Measurements from ENCODE around the gene DYNLT1. TPM values are rescaled to one million over a fixed set of nuclear protein-coding genes. Genes with fewer than 3 reads are reported as not detected.

Gene DYNLT1
- total and polyA plus RNA-seq, 2 of the 4 experiments (the other 2 are of a cell fraction) = 235 to 349 TPM

- Histone ChIP-seq H3K4me2 (ENCODE audit: low read depth, low read length) (no peak overlapping the region; the same call in 1 of the 2 replicates), H2BK15ac (ENCODE audit: low read depth, low read length) (no peak overlapping the region), H3K36me3 (ENCODE audit: control insufficient read depth, insufficient read depth, low read length) (no peaks in the 10 kb centered on the region), H3K27me3 (ENCODE audit: control insufficient read depth, insufficient read depth, low read length) (no peaks in the 10 kb centered on the region), H3K4me1 (ENCODE audit: control insufficient read depth, insufficient read depth, low read length) (peaks cover 8% of the 10 kb centered on the region; the same call in 1 of the 2 replicates), H3K79me1 (ENCODE audit: low read depth in 1 of 2, low read length in 2 of 2) (no peaks in the 10 kb centered on the region), H3K18ac (ENCODE audit: low read depth, low read length) (no peak overlapping the region; the same call in 1 of the 2 replicates), H4K20me1 (ENCODE audit: insufficient read depth, low read length) (no peaks in the 10 kb centered on the region), H3K9ac (ENCODE audit: low read depth, low read length) (no peak overlapping the region), H4K91ac (ENCODE audit: insufficient read depth, low read depth, low read length) (no peak overlapping the region), H3K4ac (ENCODE audit: low read depth, low read length) (no peak overlapping the region), H2BK5ac (ENCODE audit: low read depth, low read length, poor library complexity, severe bottlenecking) (no peak overlapping the region), H2AK5ac (ENCODE audit: low read depth, low read length) (no peak overlapping the region), H3K9me1 (ENCODE audit: insufficient read depth, low read length) (no peaks in the 10 kb centered on the region), H3K14ac (replicated peaks; ENCODE audit: low read depth, low read length) (no peak overlapping the region), H3K9me3 (ENCODE audit: control insufficient read depth, insufficient read depth, low read length) (no peaks in the 10 kb centered on the region), H2BK120ac (ENCODE audit: low read depth, low read length) (no peak overlapping the region), H3K4me3 (ENCODE audit: insufficient read depth, low read depth, low read length) (no peak overlapping the region), H2BK20ac (ENCODE audit: low read depth, low read length) (no peak overlapping the region), H2AK9ac (replicated peaks; ENCODE audit: low read depth, low read length, poor library complexity) (no peak overlapping the region), H3K23ac (ENCODE audit: low read depth, low read length) (no peak overlapping the region), H3K56ac (ENCODE audit: extremely low read depth, insufficient read depth, low read length) (no peak overlapping the region), H2AFZ (replicated peaks; ENCODE audit: low read length, poor library complexity) (no peak overlapping the region), H3K27ac (ENCODE audit: insufficient read depth, low read length) (peak overlapping the region; percentile 20; the same call in 1 of the 2 replicates), H4K8ac (ENCODE audit: low read depth in 2 of 2, low read length in 2 of 2) (peak overlapping the region in 1 of 2 experiments; percentile 3; a peak in 1 of 4 replicates), H4K5ac (ENCODE audit: low read depth, low read length) (no peak overlapping the region)
- ChIA-PET POLR2A (ENCODE audit: unreplicated experiment) (no interaction called here), CTCF (interaction anchor here (0.9 kb wide), 1 partner anchor 16 kb away, joined by 3 read pairs; no protein-coding TSS in a partner anchor)
- DNase-seq = no peak
- dilution Hi-C loops (cut with HindIII; ENCODE audit: low sequenced_read_pairs, unreplicated experiment) = no loop called here
- in situ Hi-C loops (cut with MboI; ENCODE audit: low sequenced_read_pairs) = no loop called here
- ATAC-seq (ENCODE audit: low read depth) = no peak
- BruUV-seq (replicated peaks) = no TSS peak
- intact Hi-C loops (cut with micrococcal nuclease) = no loop called here
- TF ChIP-seq BHLHE40 (IDR thresholded peaks at IDR 0.05; ENCODE audit: low read depth, low read length) (no peak), CHD1 (IDR thresholded peaks at IDR 0.05; ENCODE audit: low read depth, low read length) (no peak), RFX5 (IDR thresholded peaks at IDR 0.05; ENCODE audit: low read depth, low read length) (no peak), ELK1 (IDR thresholded peaks at IDR 0.05; ENCODE audit: borderline replicate concordance, low read depth, low read length) (no peak), FOS (IDR thresholded peaks at IDR 0.05; ENCODE audit: low read depth, low read length) (no peak), MAZ (IDR thresholded peaks at IDR 0.05; ENCODE audit: borderline replicate concordance, low read depth, low read length) (no peak), RAD21 (IDR thresholded peaks at IDR 0.05; ENCODE audit: low read length) (no peak), USF2 (IDR thresholded peaks at IDR 0.05; ENCODE audit: low read depth, low read length) (no peak), RCOR1 (IDR thresholded peaks at IDR 0.05; ENCODE audit: insufficient replicate concordance, low read length) (no peak), POLR2A (IDR thresholded peaks at IDR 0.05; ENCODE audit: low read depth, low read length) (no peak), NFE2L2 (IDR thresholded peaks at IDR 0.05; ENCODE audit: low read depth, low read length) (no peak), MAFK (IDR thresholded peaks at IDR 0.05; ENCODE audit: low read depth, low read length) (no peak), SMC3 (IDR thresholded peaks at IDR 0.05; ENCODE audit: low read depth, low read length) (no peak), CEBPB (IDR thresholded peaks at IDR 0.05; ENCODE audit: low read depth, low read length) (no peak), MXI1 (IDR thresholded peaks at IDR 0.05; ENCODE audit: borderline replicate concordance, low read depth, low read length) (no peak)
- 93% methylated on average over 3 of the region's 8 CpGs; no CpG with 5 or more reads in 1 of the 2 experiments for WGBS, 2 experiments (ENCODE audit: extremely low coverage in 2 of 2, insufficient read length in 1 of 2)
Observed at GRCh38 chr6:158667360-158667981, 22.9 kb upstream of the DYNLT1 start.

Measured in IMR-90 (cell line).